Naive thymus-derived CD8-positive, alpha-beta T cell (primary cell): ENCODE data around the gene OR5T2. TPM values are rescaled to one million over a fixed set of nuclear protein-coding genes. Genes with fewer than 3 reads are reported as not detected.
"Not testable (repeated sequence)": the region's sequence is repeated elsewhere in the genome, so short reads cannot be mapped to it uniquely, and the experiment has no call there.

Experiments
- ATAC-seq, 2 donors: fragments of 150-1000 bp; cut with Tn5 transposase in 1 of 2; sonication (Bioruptor Pico), chemical (Tn5 transposase) in 1 of 2; 1 replicate in 1 of 2; 2 replicates in 1 of 2; pipeline ENCODE4 v1.10.0; 2021; ENCODE audit warnings: mild to moderate bottlenecking in 2 of 2, moderate library complexity in 2 of 2
- POLR2A ChIA-PET: fragments of 350-600 bp; sonication (Branson Sonifier 250); formaldehyde crosslinking; loops from one replicate; lab custom pipeline; 2021; ENCODE audit warnings: antibody characterized with exemption; lab: Charles Lee
- DNase-seq, 10 donors: peaks; one replicate each; pipeline versions ENCODE4 v3.0.0 to v3.0.0-alpha.2; 2020 to 2022
- H3K27ac Mint-ChIP-seq, 10 donors: one replicate each; pipeline ENCODE4 v1.8.0; 2020 to 2022; ENCODE audit warnings: mild to moderate bottlenecking in 10 of 10, mixed read lengths in 10 of 10, moderate library complexity in 4 of 10, inconsistent platforms in 1 of 10
- H3K27me3 Mint-ChIP-seq, 5 donors: one replicate each; pipeline ENCODE4 v1.8.0; 2021 to 2022; ENCODE audit warnings: mixed read lengths in 5 of 5
- H3K36me3 Mint-ChIP-seq, 3 donors: one replicate each; pipeline ENCODE4 v1.8.0; 2020 to 2022; ENCODE audit warnings: mixed read lengths in 3 of 3, mild to moderate bottlenecking in 2 of 3, inconsistent platforms in 1 of 3
- H3K4me1 Mint-ChIP-seq, 4 donors: one replicate each; pipeline ENCODE4 v1.8.0; 2021 to 2022; ENCODE audit warnings: mixed read lengths in 4 of 4
- H3K4me3 Mint-ChIP-seq, 10 donors: one replicate each; pipeline ENCODE4 v1.8.0; 2020 to 2022; ENCODE audit warnings: mild to moderate bottlenecking in 10 of 10, mixed read lengths in 10 of 10, moderate library complexity in 6 of 10, inconsistent platforms in 1 of 10
- H3K9me3 Mint-ChIP-seq, 9 donors: one replicate each; pipeline ENCODE4 v1.8.0; 2020 to 2022; ENCODE audit warnings: mixed read lengths in 9 of 9, mild to moderate bottlenecking in 3 of 9, inconsistent platforms in 1 of 9, moderate library complexity in 1 of 9
- polyA plus RNA-seq, 3 donors: library from polyadenylated mRNA; unstranded; fragments of 300-500 nt; fragmentation: Illumina TruSeq; gene quantifications; one replicate each; pipeline ENCODE4 v1.2.3, GENCODE V29; 2021
- total RNA-seq, 8 experiments: library from RNA in 2 of 8; stranded (reverse) in 2 of 8; gene quantifications; one replicate each; pipeline ENCODE4 v1.2.3 and lab custom pipeline; 2021 to 2026

Gene OR5T2
- total RNA-seq = not detected
- polyA plus RNA-seq = not detected
- total RNA-seq (lab: John Stamatoyannopoulos, UW) = 0 to 0.06 (median 0) reads per million in 6 experiments

DNA sequence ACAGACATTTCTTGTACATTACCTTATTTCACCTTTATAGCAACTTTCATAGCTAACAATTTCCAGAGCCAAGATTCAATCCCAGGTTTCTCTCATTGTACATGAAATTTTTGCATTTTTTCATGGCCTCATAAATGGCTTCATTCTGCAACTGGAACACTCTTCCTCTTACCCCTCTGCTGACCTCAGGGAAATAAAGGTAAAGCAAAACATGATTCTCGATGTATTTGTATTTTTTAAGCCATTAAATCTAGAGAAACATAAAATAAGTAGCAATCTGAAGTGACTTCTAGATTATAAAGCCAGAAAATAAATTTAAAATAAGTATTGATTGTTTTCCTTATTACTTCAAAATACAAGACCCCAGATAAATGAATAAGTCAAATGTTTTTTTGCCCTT is at the start of gene OR5T2:
TSS of gene OR5T2 (minus strand) at position 101 of the 400 bp plus-strand sequence. CDS start 1,193 bp downstream, outside the sequence.
- no peak within 1 kb of the TSS for H3K4me3 Mint-ChIP-seq
- H3K27ac Mint-ChIP-seq = no peak within 1 kb of the TSS
- ATAC-seq (no peak), DNase-seq (no peak)
- H3K4me1 Mint-ChIP-seq = no peaks in the 10 kb centered on the region
- H3K36me3 Mint-ChIP-seq = no peaks in the 10 kb centered on the region
- H3K9me3 Mint-ChIP-seq = peaks cover 8 to 33% (median 14%) of the 10 kb centered on the region in 9 donors
- no peaks in the 10 kb centered on the region for H3K27me3 Mint-ChIP-seq
- POLR2A ChIA-PET = no interaction called here

DNA sequence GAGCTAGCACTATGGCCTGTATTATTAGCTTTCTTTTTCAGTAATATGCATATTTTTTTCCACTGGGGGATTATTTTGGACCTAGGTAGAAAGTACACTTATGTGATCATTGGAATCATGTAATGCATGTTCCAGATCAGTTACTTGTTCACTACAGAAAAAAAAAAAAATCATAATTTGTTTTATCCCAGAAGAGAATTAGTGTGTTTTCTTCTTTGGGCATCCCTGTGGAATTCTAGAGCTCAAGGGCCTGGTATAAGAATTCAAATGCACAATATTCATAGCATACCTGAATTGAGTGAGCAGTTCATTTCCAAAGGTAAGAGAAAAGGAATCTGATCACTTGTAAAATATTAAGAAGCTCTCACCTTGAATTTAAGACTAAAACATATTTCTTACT is 39.8 kb upstream of the OR5T2 start, which contains the start of gene OR5T1:
TSS of gene OR5T1 (plus strand) at position 301 of the 400 bp plus-strand sequence. CDS start 1,485 bp downstream, outside the sequence.
- no peak for ATAC-seq
- Mint-ChIP-seq H3K4me1 (no peaks in the 10 kb centered on the region), H3K27ac (no peak within 1 kb of the TSS), H3K36me3 (peaks cover 0 to 5% (median 0%) of the 10 kb centered on the region in 3 donors), H3K4me3 (no peak within 1 kb of the TSS), H3K27me3 (no peaks in the 10 kb centered on the region), H3K9me3 (peaks cover 4 to 33% (median 14%) of the 10 kb centered on the region in 9 donors)
- DNase-seq = no peak
- POLR2A ChIA-PET = no interaction called here

DNA sequence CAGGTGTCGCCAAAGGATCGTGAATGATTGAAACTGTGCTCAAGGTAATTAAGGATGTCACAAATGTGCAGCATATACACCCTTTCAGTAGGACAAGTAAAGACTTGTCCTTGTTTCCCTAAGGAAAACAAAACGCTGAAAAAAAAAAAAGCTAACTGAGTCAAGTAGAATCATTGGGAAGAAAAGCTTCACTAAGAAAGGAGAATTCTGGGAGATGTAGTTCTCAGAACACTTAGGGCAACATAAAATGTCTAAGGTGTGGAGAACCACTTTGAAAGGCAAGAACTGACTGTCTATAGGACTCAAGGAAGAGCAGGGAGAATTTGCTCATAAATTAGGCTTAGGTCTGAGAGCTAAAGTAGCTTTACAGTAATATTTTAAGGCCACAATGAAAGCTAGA is 37.0 kb upstream of the OR5T2 start:
- Mint-ChIP-seq H3K4me1 (no peaks in the 10 kb centered on the region), H3K4me3 (no peak overlapping the region), H3K36me3 (peaks cover 0 to 12% (median 0%) of the 10 kb centered on the region in 3 donors), H3K9me3 (peaks cover 5 to 36% (median 21%) of the 10 kb centered on the region in 9 donors), H3K27ac (no peak overlapping the region), H3K27me3 (no peaks in the 10 kb centered on the region)
- DNase-seq (no peak), ATAC-seq (no peak)
- POLR2A ChIA-PET = no interaction called here

DNA sequence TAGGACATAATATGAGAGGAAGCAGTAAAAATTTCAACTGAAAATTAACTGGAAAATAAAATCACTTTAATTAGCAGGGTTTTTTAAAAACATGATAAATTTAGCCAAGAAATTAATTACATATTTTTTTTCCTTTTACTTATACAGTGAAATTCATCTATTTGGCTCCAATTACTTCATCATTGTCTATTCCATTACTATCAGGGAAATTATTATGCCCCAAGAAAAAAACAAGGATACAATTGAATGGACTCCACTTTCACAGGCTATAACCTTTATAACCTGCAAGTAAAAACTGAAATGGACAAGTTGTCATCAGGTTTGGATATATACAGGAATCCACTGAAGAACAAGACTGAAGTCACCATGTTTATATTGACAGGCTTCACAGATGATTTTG is 17.9 kb upstream of the OR5T2 start, which contains the start of gene OR5T3:
TSS of gene OR5T3 (plus strand) at position 301 of the 400 bp plus-strand sequence. CDS start at position 301, 0 bp downstream.
- Mint-ChIP-seq H3K4me3 (no peak within 1 kb of the TSS), H3K9me3 (peaks cover 0 to 22% (median 14%) of the 10 kb centered on the region in 9 donors), H3K27ac (no peak within 1 kb of the TSS), H3K36me3 (peaks cover 0 to 9% (median 0%) of the 10 kb centered on the region in 3 donors), H3K4me1 (no peaks in the 10 kb centered on the region), H3K27me3 (no peaks in the 10 kb centered on the region)
- POLR2A ChIA-PET = no interaction called here
- ATAC-seq = no peak
- DNase-seq = no peak

DNA sequence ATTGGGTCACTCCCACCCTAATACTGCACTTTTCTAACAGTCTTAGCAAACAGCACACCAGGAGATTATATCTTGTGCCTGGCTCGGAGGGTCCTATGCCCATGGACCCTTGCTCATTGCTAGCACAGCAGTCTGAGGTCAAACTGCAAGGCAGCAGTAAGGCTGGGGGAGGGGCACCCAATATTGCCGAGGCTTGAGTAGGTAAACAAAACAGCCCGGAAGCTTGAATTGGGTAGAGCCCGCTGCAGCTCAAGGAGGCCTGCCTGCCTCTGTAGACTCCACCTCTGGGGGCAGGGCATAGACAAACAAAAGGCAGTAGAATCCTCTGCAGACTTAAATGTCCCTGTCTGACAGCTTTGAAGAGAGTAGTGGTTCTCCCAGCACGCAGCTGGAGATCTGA is 14.3 kb downstream of the OR5T2 start:
- H3K4me1 Mint-ChIP-seq, H3K36me3 Mint-ChIP-seq, POLR2A ChIA-PET, H3K27me3 Mint-ChIP-seq, ATAC-seq, H3K27ac Mint-ChIP-seq, H3K4me3 Mint-ChIP-seq: not testable (repeated sequence)
- peak in 1 of 10 donors; percentile 41 for DNase-seq
- peaks cover 0 to 52% (median 22%) of the 10 kb centered on the region in 9 donors for H3K9me3 Mint-ChIP-seq

DNA sequence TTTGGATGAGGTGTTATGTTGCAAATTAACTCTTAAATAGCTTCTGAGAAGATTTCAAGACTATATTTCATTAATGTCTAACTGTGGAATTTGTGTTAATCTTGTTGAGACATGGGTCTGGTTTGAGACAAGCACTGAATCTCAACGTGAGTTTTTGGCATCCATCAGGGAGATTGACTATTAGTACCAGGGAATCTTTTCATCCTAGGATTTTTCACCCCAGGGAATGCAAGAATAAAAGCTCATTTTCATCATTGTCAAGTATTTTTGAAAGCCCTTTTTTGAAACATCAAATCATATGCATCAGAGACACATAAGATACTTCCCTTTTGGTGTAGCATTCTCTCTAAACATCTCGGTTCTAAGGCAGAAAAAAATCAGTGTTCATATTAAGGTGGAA is 19.5 kb downstream of the OR5T2 start:
- Mint-ChIP-seq H3K4me3 (no peak overlapping the region), H3K27me3 (no peaks in the 10 kb centered on the region), H3K36me3 (peaks cover 0 to 19% (median 0%) of the 10 kb centered on the region in 3 donors), H3K9me3 (peaks cover 11 to 49% (median 28%) of the 10 kb centered on the region in 9 donors), H3K27ac (no peak overlapping the region), H3K4me1 (no peaks in the 10 kb centered on the region)
- DNase-seq (no peak), ATAC-seq (no peak)
- POLR2A ChIA-PET = no interaction called here

DNA sequence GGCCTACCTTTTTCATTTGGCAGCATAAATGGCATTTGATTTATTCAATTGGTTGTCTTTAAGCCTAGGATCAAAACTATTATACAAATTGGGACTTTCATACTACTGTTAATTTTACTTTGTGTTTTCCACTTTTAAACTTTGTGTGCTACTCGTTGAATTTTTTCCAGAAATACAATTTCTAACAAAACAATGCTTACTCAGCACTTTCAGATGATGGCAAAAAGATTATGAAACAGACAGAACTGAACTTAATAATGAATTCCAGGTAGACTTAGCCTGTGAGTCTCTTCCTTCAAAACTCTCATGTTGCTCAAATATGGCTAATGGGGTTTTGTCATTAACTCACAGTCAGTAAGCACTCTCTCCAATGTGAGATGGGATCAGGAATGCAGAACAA is 26.3 kb downstream of the OR5T2 start:
- no peak overlapping the region for H3K4me3 Mint-ChIP-seq
- no peak overlapping the region for H3K27ac Mint-ChIP-seq
- peaks cover 0 to 12% (median 0%) of the 10 kb centered on the region in 3 donors for H3K36me3 Mint-ChIP-seq
- ATAC-seq (no peak), DNase-seq (no peak)
- no peaks in the 10 kb centered on the region for H3K27me3 Mint-ChIP-seq
- H3K4me1 Mint-ChIP-seq = no peaks in the 10 kb centered on the region
- POLR2A ChIA-PET = no interaction called here
- H3K9me3 Mint-ChIP-seq = peaks cover 2 to 36% (median 18%) of the 10 kb centered on the region in 9 donors

DNA sequence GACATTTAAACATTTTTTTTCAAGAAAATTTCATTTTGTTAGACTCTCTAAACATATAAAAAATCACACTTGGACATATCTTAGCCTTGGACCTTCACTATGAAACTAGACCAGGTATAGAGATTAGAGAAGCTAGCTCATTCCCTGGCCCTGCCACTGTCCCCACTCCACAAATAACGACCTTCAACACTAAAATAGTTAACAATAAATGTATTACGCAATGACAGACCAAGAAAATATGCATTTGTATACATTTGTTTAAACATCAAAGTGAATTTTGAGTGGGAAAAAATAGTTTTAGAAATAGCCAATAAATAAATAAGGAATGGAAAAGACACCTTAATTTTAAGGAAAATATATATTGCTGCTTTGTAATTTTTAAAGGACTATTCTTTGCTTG is 36.7 kb downstream of the OR5T2 start:
- H3K9me3 Mint-ChIP-seq = peaks cover 0 to 34% (median 18%) of the 10 kb centered on the region in 9 donors
- H3K4me3 Mint-ChIP-seq = no peak overlapping the region
- H3K4me1 Mint-ChIP-seq = no peaks in the 10 kb centered on the region
- no peak for DNase-seq
- H3K27me3 Mint-ChIP-seq = no peaks in the 10 kb centered on the region
- POLR2A ChIA-PET = no interaction called here
- H3K27ac Mint-ChIP-seq = no peak overlapping the region
- no peaks in the 10 kb centered on the region for H3K36me3 Mint-ChIP-seq
- no peak for ATAC-seq

DNA sequence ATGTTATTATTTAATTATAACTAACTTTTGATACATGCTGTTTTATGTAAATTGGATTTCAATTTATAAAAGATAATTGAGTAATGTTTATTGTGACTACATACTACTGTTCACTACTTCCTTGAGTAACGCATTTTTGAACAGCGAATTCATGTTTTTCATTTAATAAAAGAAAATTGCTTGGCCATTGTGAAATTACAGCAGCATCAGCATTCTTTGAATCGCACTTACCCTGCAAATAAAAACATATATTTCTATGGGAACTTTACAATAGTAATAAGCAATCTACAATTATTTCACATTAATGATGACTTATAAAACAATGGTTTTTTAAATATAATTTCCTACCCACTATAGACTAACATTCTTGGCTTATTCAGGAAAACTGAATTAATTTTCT is 37.4 kb downstream of the OR5T2 start:
- ATAC-seq (no peak), DNase-seq (no peak)
- Mint-ChIP-seq H3K4me3 (no peak overlapping the region), H3K27me3 (no peaks in the 10 kb centered on the region), H3K27ac (no peak overlapping the region), H3K36me3 (no peaks in the 10 kb centered on the region), H3K4me1 (no peaks in the 10 kb centered on the region), H3K9me3 (peaks cover under 1 to 34% (median 18%) of the 10 kb centered on the region in 9 donors)
- POLR2A ChIA-PET = no interaction called here

DNA sequence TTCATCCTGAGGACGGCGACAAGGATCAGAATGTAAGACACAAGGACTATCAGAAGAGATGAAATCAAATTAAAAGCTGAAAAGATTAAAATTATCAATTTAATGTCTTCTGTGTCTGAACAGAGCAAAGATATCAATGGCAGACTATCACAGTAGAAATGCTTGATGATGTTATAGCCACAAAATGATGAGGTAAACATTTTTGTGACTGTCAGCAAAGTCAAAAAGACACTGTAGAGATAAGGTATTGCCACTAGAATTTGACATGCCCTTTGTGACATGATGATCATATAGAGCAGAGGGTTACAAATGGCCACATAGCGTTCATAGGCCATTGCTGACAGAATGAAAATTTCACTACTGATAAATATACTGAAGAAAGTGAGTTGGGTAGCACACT is 45.5 kb downstream of the OR5T2 start:
- peaks cover 0 to 4% (median 0%) of the 10 kb centered on the region in 3 donors for H3K36me3 Mint-ChIP-seq
- ATAC-seq = no peak
- POLR2A ChIA-PET = no interaction called here
- H3K4me1 Mint-ChIP-seq = peaks cover 0 to 2% (median 0%) of the 10 kb centered on the region in 4 donors
- DNase-seq = no peak
- H3K27ac Mint-ChIP-seq = no peak overlapping the region
- H3K9me3 Mint-ChIP-seq = peaks cover 4 to 23% (median 19%) of the 10 kb centered on the region in 9 donors
- no peaks in the 10 kb centered on the region for H3K27me3 Mint-ChIP-seq
- H3K4me3 Mint-ChIP-seq = no peak overlapping the region

DNA sequence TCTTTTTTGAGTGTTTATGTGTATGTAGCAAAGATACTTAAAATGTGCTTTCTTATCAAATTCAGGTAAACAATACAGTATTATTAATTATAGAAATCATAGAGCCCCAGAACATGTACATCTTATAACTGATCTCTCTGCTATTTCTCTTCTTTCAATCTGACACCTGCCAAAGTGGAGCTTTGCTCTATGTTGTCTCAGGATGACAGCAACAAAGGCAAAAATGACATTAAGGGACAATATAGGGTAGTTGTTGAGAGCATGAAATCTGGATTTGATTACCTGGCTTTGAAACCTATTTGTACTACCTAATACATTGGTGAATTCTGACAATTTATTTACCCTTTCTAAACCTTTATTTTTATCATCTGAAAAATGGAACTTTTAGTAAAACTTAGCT is 50.6 kb downstream of the OR5T2 start:
- Mint-ChIP-seq H3K27me3 (no peaks in the 10 kb centered on the region), H3K4me3 (no peak overlapping the region), H3K9me3 (peaks cover 3 to 35% (median 16%) of the 10 kb centered on the region in 9 donors), H3K36me3 (peaks cover 0 to 8% (median 0%) of the 10 kb centered on the region in 3 donors), H3K4me1 (peaks cover 0 to 2% (median 0%) of the 10 kb centered on the region in 4 donors), H3K27ac (no peak overlapping the region)
- POLR2A ChIA-PET = no interaction called here
- DNase-seq = no peak
- no peak for ATAC-seq
